Sigmoid colon (tissue), 4 donors: ENCODE data around the gene ZFPL1.

ENCODE experiments used
- CTCF ChIP-seq, 4 experiments: fragments of 450-650 bp in 3 of 4; fragments of 200-600 bp in 1 of 4; IDR thresholded peaks; one replicate each; pipeline ENCODE4 v1.5.1; 2016 to 2019; ENCODE audit warnings: antibody characterized with exemption in 4 of 4, mild to moderate bottlenecking in 3 of 4, moderate library complexity in 2 of 4
- POLR2A ChIP-seq, 2 donors: fragments of 450-650 bp; IDR thresholded peaks; one replicate each; pipeline ENCODE4 v1.6.1; 2016; ENCODE audit warnings: antibody characterized with exemption in 2 of 2, mild to moderate bottlenecking in 2 of 2, moderate library complexity in 2 of 2
- POLR2AphosphoS5 ChIP-seq, 4 donors: sonication (generic); formaldehyde crosslinking; IDR thresholded peaks; one replicate each; pipeline ENCODE4 v1.6.1; 2017; ENCODE audit warnings: antibody characterized with exemption in 4 of 4

GRCh38 chr11:65113839-65114238 is 29.8 kb downstream of the ZFPL1 start:
- no peak for TF ChIP-seq POLR2A (IDR thresholded peaks at IDR 0.05)
- TF ChIP-seq CTCF (IDR thresholded peaks at IDR 0.05), result no peak
- TF ChIP-seq POLR2AphosphoS5 (IDR thresholded peaks at IDR 0.05), result no peak
